Activated naive CD8-positive, alpha-beta T cell treated with anti-CD3 and anti-CD28 coated beads for 36 hours (primary cell): Measurements from ENCODE around the gene SLAIN2. TPM values are rescaled to one million over a fixed set of nuclear protein-coding genes. Genes with fewer than 3 reads are reported as not detected.
A peak's percentile ranks its signal among the peaks of the same experiment; 100 is the strongest.
"Not testable (repeated sequence)": the region's sequence is repeated elsewhere in the genome, so short reads cannot be mapped to it uniquely, and the experiment has no call there.

Source experiments
- DNase-seq: peaks from one replicate; pipeline ENCODE4 v3.0.0; 2021
- H3K27ac Mint-ChIP-seq: one replicate; pipeline ENCODE4 v1.8.0; 2022; ENCODE audit warnings: mild to moderate bottlenecking, moderate library complexity, mixed read lengths
- H3K27me3 Mint-ChIP-seq: one replicate; pipeline ENCODE4 v1.8.0; 2022; ENCODE audit warnings: mild to moderate bottlenecking, mixed read lengths
- H3K36me3 Mint-ChIP-seq: one replicate; pipeline ENCODE4 v1.8.0; 2021; ENCODE audit warnings: mild to moderate bottlenecking, mixed read lengths
- H3K4me1 Mint-ChIP-seq: one replicate; pipeline ENCODE4 v1.8.0; 2021; ENCODE audit warnings: mixed read lengths
- H3K4me3 Mint-ChIP-seq: one replicate; pipeline ENCODE4 v1.8.0; 2022; ENCODE audit warnings: mild to moderate bottlenecking, moderate library complexity, mixed read lengths
- H3K9me3 Mint-ChIP-seq: one replicate; pipeline ENCODE4 v1.8.0; 2022; ENCODE audit warnings: mixed read lengths
- total RNA-seq, 2 experiments: library from RNA; stranded (reverse); gene quantifications; one replicate each; pipeline ENCODE4 v1.2.3, GENCODE V29; 2021

Gene SLAIN2
- total RNA-seq: 10 to 100 TPM; 62.0 to 66.3 TPM

GRCh38 chr4:48340965-48341775 lies at the start of gene SLAIN2:
Gene SLAIN2, plus strand, starts transcription at chr4:48341529. Its CDS starts 211 bp downstream, at chr4:48341740.
- H3K4me3 Mint-ChIP-seq: peak within 1 kb of the TSS; percentile 99
- DNase-seq: peak; percentile 98
- H3K27ac Mint-ChIP-seq: peak within 1 kb of the TSS; percentile 97
- H3K9me3 Mint-ChIP-seq: no peaks in the 10 kb centered on the region
- no peaks in the 10 kb centered on the region for H3K36me3 Mint-ChIP-seq
- peaks cover 57% of the 10 kb centered on the region for H3K4me1 Mint-ChIP-seq
- H3K27me3 Mint-ChIP-seq: no peaks in the 10 kb centered on the region

- not testable (repeated sequence) for H3K9me3 Mint-ChIP-seq, H3K4me1 Mint-ChIP-seq, H3K27me3 Mint-ChIP-seq, DNase-seq, H3K36me3 Mint-ChIP-seq, H3K27ac Mint-ChIP-seq, H3K4me3 Mint-ChIP-seq
Measured at GRCh38 chr4:48292218-48292790, 49.0 kb upstream of the SLAIN2 start.

DNA sequence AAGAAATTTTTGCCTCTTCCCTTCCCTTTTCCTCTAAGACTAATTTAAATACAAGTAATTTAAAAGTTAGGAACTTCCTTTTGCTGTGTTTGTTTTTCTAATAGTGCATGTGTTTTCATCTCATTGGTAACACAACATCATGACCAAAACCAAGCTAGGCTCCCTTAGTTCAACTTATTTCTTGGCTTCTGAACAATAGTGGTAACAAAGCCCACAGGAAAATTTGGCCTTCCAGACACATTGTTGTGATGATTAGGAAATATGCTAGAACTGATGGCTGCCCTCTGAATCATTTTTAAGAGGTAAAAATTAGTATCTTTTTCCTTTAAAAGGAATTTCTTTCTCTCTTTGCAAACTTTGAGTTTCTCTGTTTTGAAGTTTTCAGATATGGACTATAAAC lies 46.2 kb upstream of the SLAIN2 start:
- Mint-ChIP-seq H3K4me1 (peaks cover 4% of the 10 kb centered on the region), H3K27me3 (no peaks in the 10 kb centered on the region), H3K27ac (no peak overlapping the region), H3K36me3 (peaks cover 4% of the 10 kb centered on the region), H3K9me3 (no peaks in the 10 kb centered on the region), H3K4me3 (no peak overlapping the region)
- no peak for DNase-seq

- H3K27me3 Mint-ChIP-seq: peaks cover 4% of the 10 kb centered on the region
- peak; percentile 18 for DNase-seq
- H3K36me3 Mint-ChIP-seq: peaks cover 4% of the 10 kb centered on the region
- H3K4me1 Mint-ChIP-seq: peaks cover 4% of the 10 kb centered on the region
- no peak overlapping the region for H3K4me3 Mint-ChIP-seq
- H3K27ac Mint-ChIP-seq: no peak overlapping the region
- no peaks in the 10 kb centered on the region for H3K9me3 Mint-ChIP-seq
Measured at GRCh38 chr4:48296365-48296764, 45.0 kb upstream of the SLAIN2 start.

GRCh38 chr4:48297256-48297846 lies 44.0 kb upstream of the SLAIN2 start:
- no peak overlapping the region for H3K27ac Mint-ChIP-seq
- peaks cover 4% of the 10 kb centered on the region for H3K27me3 Mint-ChIP-seq
- no peak for DNase-seq
- H3K4me1 Mint-ChIP-seq: peaks cover 4% of the 10 kb centered on the region
- peaks cover 2% of the 10 kb centered on the region for H3K36me3 Mint-ChIP-seq
- H3K4me3 Mint-ChIP-seq: no peak overlapping the region
- no peaks in the 10 kb centered on the region for H3K9me3 Mint-ChIP-seq

GRCh38 chr4:48299560-48299959 lies 41.8 kb upstream of the SLAIN2 start:
- no peak overlapping the region for H3K4me3 Mint-ChIP-seq
- no peaks in the 10 kb centered on the region for H3K36me3 Mint-ChIP-seq
- H3K27me3 Mint-ChIP-seq: peaks cover 8% of the 10 kb centered on the region
- no peaks in the 10 kb centered on the region for H3K9me3 Mint-ChIP-seq
- DNase-seq: no peak
- no peak overlapping the region for H3K27ac Mint-ChIP-seq
- peaks cover 4% of the 10 kb centered on the region for H3K4me1 Mint-ChIP-seq

DNA sequence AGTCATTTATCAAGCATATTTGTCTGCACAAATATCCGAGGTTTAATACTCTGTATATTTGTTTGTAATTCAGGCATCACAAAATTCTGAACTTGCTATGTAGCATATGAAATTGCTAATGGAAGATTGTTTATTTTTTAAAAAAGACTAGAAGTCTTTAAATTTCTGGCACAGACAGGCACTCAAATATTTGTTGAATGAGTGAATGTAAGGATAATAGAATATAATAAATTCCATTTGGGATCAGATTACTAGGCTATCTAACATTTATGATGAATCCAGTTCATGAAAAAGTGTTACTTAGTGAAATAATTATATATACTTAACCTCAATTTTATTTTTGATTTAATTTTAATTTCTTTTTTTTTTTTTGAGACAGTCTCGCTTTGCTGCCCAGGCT lies 41.3 kb upstream of the SLAIN2 start:
- no peak for DNase-seq

DNA sequence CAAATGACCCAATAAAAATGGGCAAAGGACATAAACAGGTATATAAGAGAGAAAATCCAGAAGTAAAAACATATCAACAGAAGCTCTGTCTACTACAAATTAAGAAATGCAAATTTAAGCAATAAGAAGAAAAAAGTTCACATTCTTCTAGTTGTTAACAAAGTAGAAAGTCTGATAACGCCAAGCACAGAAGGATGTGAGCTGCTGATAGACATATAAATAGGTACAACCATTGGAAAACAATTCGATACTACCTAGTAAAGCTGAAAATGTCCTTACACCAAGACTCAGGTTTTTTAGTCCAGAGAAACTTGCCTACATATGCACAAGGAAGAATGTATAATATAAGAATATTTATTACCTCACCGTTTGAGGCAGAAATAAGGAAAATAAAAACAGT lies 35.8 kb upstream of the SLAIN2 start:
- H3K27ac Mint-ChIP-seq: no peak overlapping the region
- no peak for DNase-seq
- H3K4me1 Mint-ChIP-seq: no peaks in the 10 kb centered on the region
- no peaks in the 10 kb centered on the region for H3K36me3 Mint-ChIP-seq
- peaks cover 8% of the 10 kb centered on the region for H3K27me3 Mint-ChIP-seq
- no peak overlapping the region for H3K4me3 Mint-ChIP-seq
- no peaks in the 10 kb centered on the region for H3K9me3 Mint-ChIP-seq

More for the DNA sequence above, 41.3 kb upstream of the SLAIN2 start:
- H3K4me1 Mint-ChIP-seq: peaks cover 4% of the 10 kb centered on the region
- no peaks in the 10 kb centered on the region for H3K36me3 Mint-ChIP-seq
- H3K27ac Mint-ChIP-seq: no peak overlapping the region
- no peak overlapping the region for H3K4me3 Mint-ChIP-seq
- H3K27me3 Mint-ChIP-seq: peaks cover 8% of the 10 kb centered on the region
- no peaks in the 10 kb centered on the region for H3K9me3 Mint-ChIP-seq

- Mint-ChIP-seq H3K9me3 (no peaks in the 10 kb centered on the region), H3K4me3 (no peak overlapping the region), H3K27ac (no peak overlapping the region), H3K4me1 (no peaks in the 10 kb centered on the region), H3K27me3 (peaks cover 4% of the 10 kb centered on the region), H3K36me3 (no peaks in the 10 kb centered on the region)
- no peak for DNase-seq
Measured at GRCh38 chr4:48307528-48307927, 33.8 kb upstream of the SLAIN2 start.

GRCh38 chr4:48308901-48309300 lies 32.4 kb upstream of the SLAIN2 start:
- H3K27me3 Mint-ChIP-seq: no peaks in the 10 kb centered on the region
- peaks cover 1% of the 10 kb centered on the region for H3K36me3 Mint-ChIP-seq
- H3K4me3 Mint-ChIP-seq: no peak overlapping the region
- H3K4me1 Mint-ChIP-seq: no peaks in the 10 kb centered on the region
- no peak overlapping the region for H3K27ac Mint-ChIP-seq
- peaks cover 3% of the 10 kb centered on the region for H3K9me3 Mint-ChIP-seq
- DNase-seq: no peak

- H3K4me1 Mint-ChIP-seq: no peaks in the 10 kb centered on the region
- H3K27me3 Mint-ChIP-seq: no peaks in the 10 kb centered on the region
- DNase-seq: no peak
- no peak overlapping the region for H3K4me3 Mint-ChIP-seq
- H3K36me3 Mint-ChIP-seq: peaks cover 1% of the 10 kb centered on the region
- no peak overlapping the region for H3K27ac Mint-ChIP-seq
- H3K9me3 Mint-ChIP-seq: peaks cover 3% of the 10 kb centered on the region
Measured at GRCh38 chr4:48311896-48312295, 29.4 kb upstream of the SLAIN2 start.

GRCh38 chr4:48314746-48315145 lies 26.6 kb upstream of the SLAIN2 start:
- not testable (repeated sequence) for DNase-seq, H3K9me3 Mint-ChIP-seq, H3K27ac Mint-ChIP-seq, H3K4me1 Mint-ChIP-seq, H3K4me3 Mint-ChIP-seq, H3K27me3 Mint-ChIP-seq, H3K36me3 Mint-ChIP-seq

DNA sequence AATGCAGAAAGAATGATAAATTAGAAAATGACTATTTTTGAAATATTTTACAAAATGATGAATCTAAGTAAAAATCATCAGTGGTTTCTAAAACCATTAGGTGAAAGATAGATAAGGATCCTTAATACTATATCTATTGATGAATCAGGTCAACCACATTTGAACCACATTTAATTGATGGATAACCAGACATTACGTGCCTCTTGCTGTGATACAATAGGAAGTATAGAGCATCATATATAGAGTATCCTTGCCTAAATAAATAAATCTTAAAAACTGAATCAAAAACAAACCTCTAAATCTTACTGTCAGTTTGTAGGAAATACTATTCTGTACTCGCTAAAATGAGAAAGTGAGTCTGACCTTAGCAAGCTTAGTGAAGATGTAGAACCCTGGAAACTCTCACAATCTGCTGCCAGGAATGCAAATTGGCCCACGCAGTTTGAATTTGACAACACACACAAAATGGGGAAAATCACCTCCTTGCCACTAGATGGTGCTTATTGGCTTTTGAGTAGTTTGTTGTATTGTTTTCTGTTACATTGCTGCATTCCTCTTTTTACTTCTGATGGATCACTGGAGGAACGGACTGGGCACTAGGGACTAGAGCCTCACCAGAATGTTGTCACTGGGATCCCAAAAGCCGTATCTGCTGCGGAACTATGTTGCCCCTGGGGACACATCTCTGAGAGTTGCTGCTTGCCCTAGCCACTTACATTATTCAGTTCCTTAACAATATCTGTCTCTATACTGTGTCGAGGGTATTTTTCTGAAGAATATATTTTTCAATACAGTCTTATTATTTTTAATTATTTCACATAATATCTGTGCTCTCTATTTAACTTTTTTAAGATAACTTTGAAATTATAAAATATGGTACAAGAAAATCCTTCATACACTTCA lies 25.4 kb upstream of the SLAIN2 start:
- Mint-ChIP-seq H3K4me3 (no peak overlapping the region), H3K9me3 (peaks cover 3% of the 10 kb centered on the region), H3K36me3 (peaks cover 1% of the 10 kb centered on the region), H3K4me1 (no peaks in the 10 kb centered on the region), H3K27me3 (no peaks in the 10 kb centered on the region), H3K27ac (no peak overlapping the region)
- peak; percentile 3 for DNase-seq

DNA sequence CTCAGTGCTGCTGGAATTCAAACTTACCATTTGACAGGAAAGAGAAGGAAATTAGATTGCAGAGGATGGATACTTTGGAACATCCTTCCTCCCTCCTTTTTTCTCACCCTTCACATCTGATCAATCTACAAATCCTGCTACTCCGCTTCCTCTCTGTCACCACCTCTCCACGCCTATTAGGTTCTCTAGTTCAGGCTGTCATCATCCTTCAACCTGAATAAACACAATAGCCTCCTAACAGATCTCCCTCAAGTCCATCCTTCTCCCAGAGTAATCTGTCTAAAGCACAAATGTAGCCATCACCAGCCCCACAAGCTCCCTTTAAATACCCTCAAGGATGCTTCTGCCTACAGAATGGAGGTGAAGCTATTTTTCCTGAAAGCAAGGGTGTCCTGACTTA lies 20.0 kb upstream of the SLAIN2 start:
- Mint-ChIP-seq H3K4me1 (no peaks in the 10 kb centered on the region), H3K27me3 (no peaks in the 10 kb centered on the region), H3K36me3 (no peaks in the 10 kb centered on the region), H3K4me3 (no peak overlapping the region), H3K27ac (no peak overlapping the region), H3K9me3 (no peaks in the 10 kb centered on the region)
- DNase-seq: no peak

DNA sequence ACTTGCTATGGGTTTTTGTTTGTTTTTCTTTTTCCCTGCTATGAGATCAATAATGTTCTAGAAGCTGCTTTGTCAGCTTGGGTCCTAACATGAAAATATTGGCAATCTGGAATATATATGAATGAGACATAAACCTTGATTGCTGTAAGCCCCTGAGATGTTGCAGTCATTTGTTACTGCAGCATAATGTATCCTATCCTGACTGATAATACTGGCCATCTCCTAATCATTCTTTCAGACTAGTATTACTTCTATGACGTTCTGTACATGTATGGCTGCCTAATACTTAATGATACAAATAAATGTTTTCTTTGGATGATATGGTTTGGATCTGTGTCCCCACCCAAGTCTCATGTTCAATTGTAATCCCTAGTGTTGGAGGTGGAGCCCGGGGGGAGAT lies 19.3 kb upstream of the SLAIN2 start:
- Mint-ChIP-seq H3K27ac (no peak overlapping the region), H3K9me3 (no peaks in the 10 kb centered on the region), H3K27me3 (no peaks in the 10 kb centered on the region), H3K4me3 (no peak overlapping the region), H3K36me3 (no peaks in the 10 kb centered on the region), H3K4me1 (no peaks in the 10 kb centered on the region)
- no peak for DNase-seq
